HG03342 (cell line): ENCODE data around the gene ATP11B.

Experiments
- ATAC-seq: cut with Tn5 transposase; IDR thresholded peaks from one replicate; pipeline ENCODE4 v1.9.1; 2021; ENCODE audit warnings: mild to moderate bottlenecking, moderate library complexity; ENCODE audit not compliant: unreplicated experiment

ATP11B gene

GRCh38 chr3:182947888-182948287 is 154.6 kb downstream of the ATP11B start:
- peak; percentile 51 for ATAC-seq

GRCh38 chr3:182948305-182948704 is 155.0 kb downstream of the ATP11B start:
- no peak for ATAC-seq

GRCh38 chr3:182949688-182950087 is 156.4 kb downstream of the ATP11B start:
- no peak for ATAC-seq

GRCh38 chr3:182954553-182955235 is 161.4 kb downstream of the ATP11B start:
- peak; percentile 92 for ATAC-seq

- ATAC-seq, result no peak
These were observed 163.9 kb downstream of the ATP11B start for GRCh38 chr3:182957226-182957625.

- ATAC-seq, result no peak
These were observed 164.5 kb downstream of the ATP11B start for GRCh38 chr3:182957676-182958266.

GRCh38 chr3:182959474-182960350 is 166.4 kb downstream of the ATP11B start:
- ATAC-seq, result no peak

GRCh38 chr3:182962166-182962565 is 168.9 kb downstream of the ATP11B start:
- ATAC-seq, result no peak

- no peak for ATAC-seq
These were observed 170.9 kb downstream of the ATP11B start for GRCh38 chr3:182964179-182964578.

GRCh38 chr3:182965861-182966366 is 172.6 kb downstream of the ATP11B start:
- no peak for ATAC-seq

- ATAC-seq, result peak; percentile 65
These were observed 174.2 kb downstream of the ATP11B start for GRCh38 chr3:182967218-182968204.

- no peak for ATAC-seq
These were observed 176.0 kb downstream of the ATP11B start for GRCh38 chr3:182969277-182969676.

- ATAC-seq, result no peak
These were observed 176.5 kb downstream of the ATP11B start for GRCh38 chr3:182969853-182970252.

- ATAC-seq, result no peak
These were observed 177.6 kb downstream of the ATP11B start for GRCh38 chr3:182970811-182971418.
